SKM-1 (cell line): ENCODE data around the gene C1S.
"Not testable (repeated sequence)": the region's sequence is repeated elsewhere in the genome, so short reads cannot be mapped to it uniquely, and the experiment has no call there.

ENCODE experiments used
- DNase-seq: peaks from one replicate; lab custom pipeline; 2025; ENCODE audit not compliant: unreplicated experiment; lab: John Stamatoyannopoulos, UW

The C1S gene

GRCh38 chr12:7101694-7102131 lies 41.2 kb downstream of the C1S start:
- DNase-seq: no peak

GRCh38 chr12:7102582-7102981 lies 42.1 kb downstream of the C1S start:
- DNase-seq: no peak

- DNase-seq: no peak
Observed at GRCh38 chr12:7103837-7104584, 43.5 kb downstream of the C1S start.

GRCh38 chr12:7106082-7106481 lies 45.6 kb downstream of the C1S start:
- DNase-seq: no peak

- not testable (repeated sequence) for DNase-seq
Observed at GRCh38 chr12:7107181-7107580, 46.7 kb downstream of the C1S start.

GRCh38 chr12:7107636-7108002 lies 47.1 kb downstream of the C1S start:
- DNase-seq: no peak

- DNase-seq: peak; percentile 38
Observed at GRCh38 chr12:7108003-7108795, 47.7 kb downstream of the C1S start.

GRCh38 chr12:7108796-7109571 lies 48.5 kb downstream of the C1S start, which contains the start of gene C1RL:
Gene C1RL, minus strand, starts transcription at chr12:7109214. Its CDS starts 34 bp downstream, at chr12:7109180.
- peak; percentile 48 for DNase-seq

- DNase-seq: no peak
Observed at GRCh38 chr12:7109572-7109920, 49.0 kb downstream of the C1S start.

GRCh38 chr12:7110661-7111060 lies 50.1 kb downstream of the C1S start:
- no peak for DNase-seq

- DNase-seq: no peak
Observed at GRCh38 chr12:7112041-7112440, 51.5 kb downstream of the C1S start.

GRCh38 chr12:7113389-7113871 lies 52.9 kb downstream of the C1S start:
- peak; percentile 5 for DNase-seq

GRCh38 chr12:7114008-7114407 lies 53.5 kb downstream of the C1S start:
- DNase-seq: no peak

GRCh38 chr12:7114851-7115250 lies 54.3 kb downstream of the C1S start:
- DNase-seq: no peak

- no peak for DNase-seq
Observed at GRCh38 chr12:7116196-7116595, 55.7 kb downstream of the C1S start.

GRCh38 chr12:7116916-7117315 lies 56.4 kb downstream of the C1S start:
- DNase-seq: no peak

GRCh38 chr12:7117670-7118069 lies 57.2 kb downstream of the C1S start:
- no peak for DNase-seq

GRCh38 chr12:7118881-7119280 lies 58.4 kb downstream of the C1S start:
- no peak for DNase-seq

GRCh38 chr12:7120166-7120565 lies 59.6 kb downstream of the C1S start:
- DNase-seq: no peak
